ENCODE results near the gene VWA8.
A peak's percentile ranks its signal among the peaks of the same experiment; 100 is the strongest.

GRCh38 chr13:41848435-41849255 lies 112.3 kb downstream of the VWA8 start:
- TF ChIP-seq CTCF (optimal IDR thresholded peaks at IDR 0.05 in 1 of 3, IDR thresholded peaks at IDR 0.05 in 1 of 3, conservative IDR thresholded peaks at IDR 0.05 in 1 of 3; ENCODE audit: extremely low read depth in 1 of 3, insufficient read depth in 2 of 3, low read length in 3 of 3) (peak in 2 of 3 experiments; percentile 3 to 29), EZH2 (IDR thresholded peaks at IDR 0.05; ENCODE audit: low read length) (no peak)
